ENCODE results near the gene SNED1.

- no peak for TF ChIP-seq CTCF (IDR thresholded peaks at IDR 0.05; ENCODE audit: borderline replicate concordance, extremely low read depth, low read length, poor library complexity, severe bottlenecking)
- TF ChIP-seq EZH2 (IDR thresholded peaks at IDR 0.05; ENCODE audit: borderline replicate concordance, low read depth, low read length, severe bottlenecking) = no peak
Observed at GRCh38 chr2:241136661-241137260, 138.3 kb downstream of the SNED1 start.
